Measurements from ENCODE around the gene CLDN16.

Gene CLDN16

GRCh38 chr3:190380184-190380583, 7.8 kb upstream of the CLDN16 start:
- DNase-seq (ENCODE audit: low read depth): no peak

- DNase-seq (ENCODE audit: low read depth): no peak
Observed at GRCh38 chr3:190381441-190381840, 6.5 kb upstream of the CLDN16 start.

- DNase-seq (ENCODE audit: low read depth): no peak
Observed at GRCh38 chr3:190382082-190382481, 5.9 kb upstream of the CLDN16 start.

GRCh38 chr3:190384309-190384756, 3.6 kb upstream of the CLDN16 start:
- no peak for DNase-seq (ENCODE audit: low read depth)

- DNase-seq (ENCODE audit: low read depth): no peak
Observed at GRCh38 chr3:190385731-190386688, 2.0 kb upstream of the CLDN16 start.

- no peak for DNase-seq (ENCODE audit: low read depth)
Observed at GRCh38 chr3:190388703-190389102, 740 bp downstream of the CLDN16 start.

GRCh38 chr3:190396001-190396400, 8.0 kb downstream of the CLDN16 start:
- no peak for DNase-seq (ENCODE audit: low read depth)

GRCh38 chr3:190397889-190398288, 9.9 kb downstream of the CLDN16 start:
- DNase-seq (ENCODE audit: low read depth): no peak

- no peak for DNase-seq (ENCODE audit: low read depth)
Observed at GRCh38 chr3:190399677-190400076, 11.7 kb downstream of the CLDN16 start.

- no peak for DNase-seq (ENCODE audit: low read depth)
Observed at GRCh38 chr3:190401963-190402362, 14.0 kb downstream of the CLDN16 start.

- DNase-seq (ENCODE audit: low read depth): no peak
Observed at GRCh38 chr3:190404715-190405114, 16.8 kb downstream of the CLDN16 start.

- no peak for DNase-seq (ENCODE audit: low read depth)
Observed at GRCh38 chr3:190414297-190414696, 26.3 kb downstream of the CLDN16 start.

GRCh38 chr3:190424108-190424477, 36.1 kb downstream of the CLDN16 start:
- DNase-seq (ENCODE audit: low read depth): no peak

GRCh38 chr3:190424478-190425439, 36.8 kb downstream of the CLDN16 start:
- DNase-seq (ENCODE audit: low read depth): peak; percentile 2

- no peak for DNase-seq (ENCODE audit: low read depth)
Observed at GRCh38 chr3:190425833-190426232, 37.9 kb downstream of the CLDN16 start.

GRCh38 chr3:190426806-190427507, 39.0 kb downstream of the CLDN16 start:
- DNase-seq (ENCODE audit: low read depth): no peak

- DNase-seq (ENCODE audit: low read depth): no peak
Observed at GRCh38 chr3:190429681-190430080, 41.7 kb downstream of the CLDN16 start.

GRCh38 chr3:190430906-190431305, 42.9 kb downstream of the CLDN16 start:
- DNase-seq (ENCODE audit: low read depth): no peak

- no peak for DNase-seq (ENCODE audit: low read depth)
Observed at GRCh38 chr3:190432216-190432615, 44.3 kb downstream of the CLDN16 start.

GRCh38 chr3:190433626-190434025, 45.7 kb downstream of the CLDN16 start:
- no peak for DNase-seq (ENCODE audit: low read depth)

- no peak for DNase-seq (ENCODE audit: low read depth)
Observed at GRCh38 chr3:190435618-190436017, 47.7 kb downstream of the CLDN16 start.

GRCh38 chr3:190436331-190436730, 48.4 kb downstream of the CLDN16 start:
- DNase-seq (ENCODE audit: low read depth): no peak

All from activated T-helper 9 cell treated with anti-CD3 and anti-CD28 coated beads, Interleukin-2, amount 50 U/mL, for 16 hours (primary cell).